ENCODE data around the gene MYH6. TPM values are rescaled to one million over a fixed set of nuclear protein-coding genes. Genes with fewer than 3 reads are reported as not detected.

The MYH6 gene
- total and polyA plus RNA-seq, 2 donors (not counting 3 experiments of a cell fraction or from before 2014, with no cell fraction given), result not detected

DNA sequence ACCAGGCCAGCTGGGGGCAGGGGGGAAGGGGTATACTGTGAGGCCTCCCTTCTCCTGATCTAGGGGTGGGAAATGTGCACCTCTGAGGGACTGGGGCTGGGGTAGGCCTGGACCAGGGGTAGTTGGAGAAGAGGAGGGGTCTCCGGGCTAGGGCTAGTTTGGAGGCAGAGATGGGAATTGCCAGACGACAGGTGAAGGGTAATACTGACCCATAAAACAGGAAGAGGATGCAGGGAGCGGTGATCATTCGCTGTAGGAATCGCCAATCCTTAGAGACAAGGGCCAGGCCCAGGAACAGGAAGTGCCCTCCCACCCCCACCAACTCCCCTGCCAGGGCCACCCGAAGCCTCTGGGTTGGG, 59.8 kb downstream of the MYH6 start:
- no peaks in the 10 kb centered on the region for H3K9me1 ChIP-seq (replicated peaks; ENCODE audit: control insufficient read depth, extremely low read depth, insufficient read depth, low read length)
- H3K9ac ChIP-seq (replicated peaks; ENCODE audit: extremely low read depth, insufficient read depth, low read length), result no peak overlapping the region
- no peaks in the 10 kb centered on the region for H3K9me3 ChIP-seq (replicated peaks; ENCODE audit: control insufficient read depth, insufficient read depth, low read length)
- POLR2A ChIA-PET, result no interaction called here
- H2AFZ ChIP-seq (ENCODE audit: low read depth, low read length), result no peak overlapping the region
- H4K20me1 ChIP-seq (replicated peaks; ENCODE audit: control insufficient read depth, extremely low read depth, insufficient read depth, low read length), result no peaks in the 10 kb centered on the region
- H3K4me1 ChIP-seq (ENCODE audit: control insufficient read depth, extremely low read depth, insufficient read depth, low read length), result no peaks in the 10 kb centered on the region
- CTCF ChIA-PET, result no interaction called here
- peaks cover 24 to 26% of the 10 kb centered on the region in 2 experiments for H3K27me3 ChIP-seq (ENCODE audit: control insufficient read depth in 2 of 2, insufficient read depth in 2 of 2, low read length in 2 of 2)
- dilution Hi-C loops (cut with MboI; ENCODE audit: extremely low pct_ligation_motif_present, low sequenced_read_pairs) (no loop called here), intact Hi-C loops (cut with micrococcal nuclease) (no loop called here)
- no peaks in the 10 kb centered on the region for H3K79me2 ChIP-seq (ENCODE audit: control insufficient read depth, insufficient read depth, low read length)
- no peak overlapping the region for H3K4me3 ChIP-seq (replicated peaks in 1 of 3; ENCODE audit: insufficient read depth in 1 of 3, low read depth in 1 of 3, low read length in 3 of 3)
- FAIRE-seq, result no peak
- no peak for TF ChIP-seq GATA2 (IDR thresholded peaks at IDR 0.05; ENCODE audit: insufficient read depth, insufficient read length, low read depth, low read length)
- TF ChIP-seq JUN (IDR thresholded peaks at IDR 0.05; ENCODE audit: borderline replicate concordance, insufficient read depth, insufficient read length, low read depth), result no peak
- no peak for TF ChIP-seq POLR2A (IDR thresholded peaks at IDR 0.05; ENCODE audit: low read depth, low read length)
- TF ChIP-seq, protein P1, sequence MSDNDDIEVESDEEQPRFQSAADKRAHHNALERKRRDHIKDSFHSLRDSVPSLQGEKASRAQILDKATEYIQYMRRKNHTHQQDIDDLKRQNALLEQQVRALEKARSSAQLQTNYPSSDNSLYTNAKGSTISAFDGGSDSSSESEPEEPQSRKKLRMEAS (IDR thresholded peaks at IDR 0.05; ENCODE audit: insufficient read depth, insufficient read length), result no peak
- TF ChIP-seq POLR2AphosphoS5 (IDR thresholded peaks at IDR 0.05; ENCODE audit: insufficient read depth, low read depth, low read length), result no peak
- TF ChIP-seq, protein P2, sequence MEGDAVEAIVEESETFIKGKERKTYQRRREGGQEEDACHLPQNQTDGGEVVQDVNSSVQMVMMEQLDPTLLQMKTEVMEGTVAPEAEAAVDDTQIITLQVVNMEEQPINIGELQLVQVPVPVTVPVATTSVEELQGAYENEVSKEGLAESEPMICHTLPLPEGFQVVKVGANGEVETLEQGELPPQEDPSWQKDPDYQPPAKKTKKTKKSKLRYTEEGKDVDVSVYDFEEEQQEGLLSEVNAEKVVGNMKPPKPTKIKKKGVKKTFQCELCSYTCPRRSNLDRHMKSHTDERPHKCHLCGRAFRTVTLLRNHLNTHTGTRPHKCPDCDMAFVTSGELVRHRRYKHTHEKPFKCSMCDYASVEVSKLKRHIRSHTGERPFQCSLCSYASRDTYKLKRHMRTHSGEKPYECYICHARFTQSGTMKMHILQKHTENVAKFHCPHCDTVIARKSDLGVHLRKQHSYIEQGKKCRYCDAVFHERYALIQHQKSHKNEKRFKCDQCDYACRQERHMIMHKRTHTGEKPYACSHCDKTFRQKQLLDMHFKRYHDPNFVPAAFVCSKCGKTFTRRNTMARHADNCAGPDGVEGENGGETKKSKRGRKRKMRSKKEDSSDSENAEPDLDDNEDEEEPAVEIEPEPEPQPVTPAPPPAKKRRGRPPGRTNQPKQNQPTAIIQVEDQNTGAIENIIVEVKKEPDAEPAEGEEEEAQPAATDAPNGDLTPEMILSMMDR (IDR thresholded peaks at IDR 0.05; ENCODE audit: extremely low read depth in 1 of 2, insufficient read depth in 1 of 2, low read depth in 1 of 2, low read length in 2 of 2), result no peak
- no peak for TF ChIP-seq MYC (IDR thresholded peaks at IDR 0.05; ENCODE audit: low read depth, low read length)
- no peak for TF ChIP-seq FOS (IDR thresholded peaks at IDR 0.05; ENCODE audit: borderline replicate concordance, insufficient read depth, low read length)
- no peak for TF ChIP-seq EZH2 (IDR thresholded peaks at IDR 0.05; ENCODE audit: borderline replicate concordance, low read depth, low read length, severe bottlenecking)
- no peak overlapping the region for H3K4me2 ChIP-seq (ENCODE audit: insufficient read depth, low read length)
- no peak overlapping the region for H3K27ac ChIP-seq (ENCODE audit: insufficient read depth, low read depth, low read length)
- no peak for DNase-seq (ENCODE audit: low read depth, low spot score)
- BruUV-seq (replicated peaks), result no TSS peak
- no peaks in the 10 kb centered on the region for H3K36me3 ChIP-seq (ENCODE audit: control insufficient read depth in 2 of 2, extremely low read depth in 1 of 2, insufficient read depth in 2 of 2, low read length in 2 of 2)

All from endothelial cell of umbilical vein (primary cell).